HEK293 (cell line): ENCODE results near the gene TBPL1.

ENCODE experiments used
- ATF2 ChIP-seq: fragments of 450-650 bp; formaldehyde crosslinking; IDR thresholded peaks from 2 replicates; pipeline ENCODE4 v1.5.1; 2016; ENCODE audit warnings: missing biosample characterization, missing genetic modification characterization, low read depth
- BCL6B ChIP-seq: fragments of 450-650 bp; formaldehyde crosslinking; IDR thresholded peaks from 2 replicates; pipeline ENCODE4 v1.5.1; 2017; ENCODE audit warnings: missing biosample characterization, missing genetic modification characterization
- GFI1B ChIP-seq: fragments of 450-650 bp; formaldehyde crosslinking; IDR thresholded peaks from 2 replicates; pipeline ENCODE4 v1.5.1; 2016; ENCODE audit warnings: missing biosample characterization, missing genetic modification characterization
- KLF7 ChIP-seq: fragments of 450-650 bp; formaldehyde crosslinking; IDR thresholded peaks from 2 replicates; pipeline ENCODE4 v1.5.1; 2016; ENCODE audit warnings: missing biosample characterization, missing genetic modification characterization, borderline replicate concordance
- OVOL3 ChIP-seq: fragments of 450-650 bp; formaldehyde crosslinking; IDR thresholded peaks from 2 replicates; pipeline ENCODE4 v1.5.1; 2016; ENCODE audit warnings: missing biosample characterization, missing genetic modification characterization
- SALL2 ChIP-seq: fragments of 450-650 bp; formaldehyde crosslinking; IDR thresholded peaks from 2 replicates; pipeline ENCODE4 v1.5.0; 2017; ENCODE audit warnings: missing biosample characterization, mild to moderate bottlenecking, missing genetic modification characterization, borderline replicate concordance
- TCF7L2 ChIP-seq: IDR thresholded peaks from 2 replicates; pipeline ENCODE4 v1.6.1; 2011; ENCODE audit warnings: low read depth, mild to moderate bottlenecking, inconsistent platforms, low read length, moderate library complexity, borderline replicate concordance
- ZBTB44 ChIP-seq: fragments of 450-650 bp; IDR thresholded peaks from 2 replicates; pipeline ENCODE4 v1.5.1; 2018; ENCODE audit warnings: missing biosample characterization, mild to moderate bottlenecking, missing genetic modification characterization
- ZEB2 ChIP-seq: fragments of 450-650 bp; formaldehyde crosslinking; IDR thresholded peaks from 2 replicates; pipeline ENCODE4 v1.5.1; 2016; ENCODE audit warnings: missing biosample characterization, missing genetic modification characterization
- ZFP69B ChIP-seq: fragments of 450-650 bp; formaldehyde crosslinking; IDR thresholded peaks from 2 replicates; pipeline ENCODE4 v1.5.1; 2016; ENCODE audit warnings: missing biosample characterization, missing genetic modification characterization
- ZNF112 ChIP-seq: fragments of 450-650 bp; formaldehyde crosslinking; IDR thresholded peaks from 2 replicates; pipeline ENCODE4 v1.5.0; 2017; ENCODE audit warnings: missing biosample characterization, missing genetic modification characterization
- ZNF169 ChIP-seq: fragments of 450-650 bp; formaldehyde crosslinking; IDR thresholded peaks from 2 replicates; pipeline ENCODE4 v1.5.1; 2016; ENCODE audit warnings: missing biosample characterization, missing genetic modification characterization
- ZNF280D ChIP-seq: fragments of 450-650 bp; formaldehyde crosslinking; IDR thresholded peaks from 2 replicates; pipeline ENCODE4 v1.5.1; 2016; ENCODE audit warnings: missing biosample characterization, missing genetic modification characterization
- ZNF292 ChIP-seq: fragments of 450-650 bp; formaldehyde crosslinking; IDR thresholded peaks from 2 replicates; pipeline ENCODE4 v1.5.1; 2016; ENCODE audit warnings: low read depth, missing biosample characterization, missing genetic modification characterization, borderline replicate concordance
- ZNF302 ChIP-seq: fragments of 450-650 bp; formaldehyde crosslinking; IDR thresholded peaks from 2 replicates; pipeline ENCODE4 v1.5.1; 2016; ENCODE audit warnings: missing biosample characterization, missing genetic modification characterization, low read depth
- ZNF341 ChIP-seq: fragments of 450-650 bp; formaldehyde crosslinking; IDR thresholded peaks from 2 replicates; pipeline ENCODE4; 2016; ENCODE audit warnings: low read depth, missing biosample characterization, missing genetic modification characterization
- ZNF404 ChIP-seq: fragments of 450-650 bp; formaldehyde crosslinking; IDR thresholded peaks from 2 replicates; pipeline ENCODE4 v1.5.1; 2017; ENCODE audit warnings: missing biosample characterization, missing genetic modification characterization
- ZNF488 ChIP-seq: fragments of 450-650 bp; formaldehyde crosslinking; IDR thresholded peaks from 2 replicates; pipeline ENCODE4 v1.5.1; 2016; ENCODE audit warnings: missing biosample characterization, missing genetic modification characterization
- ZNF521 ChIP-seq: fragments of 450-650 bp; formaldehyde crosslinking; IDR thresholded peaks from 2 replicates; pipeline ENCODE4 v1.5.1; 2017; ENCODE audit warnings: missing biosample characterization, mild to moderate bottlenecking, missing genetic modification characterization
- ZNF555 ChIP-seq: fragments of 450-650 bp; formaldehyde crosslinking; conservative IDR thresholded peaks from 2 replicates; pipeline ENCODE4 v1.5.1; 2017; ENCODE audit warnings: missing biosample characterization, mild to moderate bottlenecking, missing genetic modification characterization, inconsistent platforms
- ZNF560 ChIP-seq: fragments of 450-650 bp; formaldehyde crosslinking; IDR thresholded peaks from 2 replicates; pipeline ENCODE4 v1.5.1; 2017; ENCODE audit warnings: missing biosample characterization, missing genetic modification characterization, borderline replicate concordance
- ZNF639 ChIP-seq: fragments of 450-650 bp; formaldehyde crosslinking; IDR thresholded peaks from 2 replicates; pipeline ENCODE4 v1.5.1; 2016; ENCODE audit warnings: missing biosample characterization, missing genetic modification characterization
- ZNF707 ChIP-seq: fragments of 450-650 bp; formaldehyde crosslinking; IDR thresholded peaks from 2 replicates; pipeline ENCODE4 v1.5.1; 2016; ENCODE audit warnings: missing biosample characterization, missing genetic modification characterization
- ZSCAN30 ChIP-seq: fragments of 450-650 bp; IDR thresholded peaks from 2 replicates; pipeline ENCODE4 v1.5.1; 2018; ENCODE audit warnings: missing biosample characterization, mild to moderate bottlenecking, missing genetic modification characterization, moderate library complexity

Gene TBPL1

GRCh38 chr6:133983099-133983939 lies 30.3 kb downstream of the TBPL1 start (continued):
- TF ChIP-seq ATF2 (tag by site-specific recombination) = no peak
- TF ChIP-seq ZFP69B (tag by site-specific recombination) = peak; percentile 33; the same call in 1 of the 2 replicates
- peak; percentile 80 for TF ChIP-seq OVOL3 (tag by site-specific recombination)
- no peak for TF ChIP-seq ZNF560
- no peak for TF ChIP-seq ZNF707 (tag by site-specific recombination)
- 0 out of 2 replicates have a peak, but pooled peaks have one; percentile 22 for TF ChIP-seq ZNF341 (tag by site-specific recombination)
- peak; percentile 44; the same call in 1 of the 2 replicates for TF ChIP-seq ZBTB44 (tag by site-specific recombination)
- TF ChIP-seq ZNF488 = no peak
- TF ChIP-seq KLF7 (tag by site-specific recombination) = no peak; the same call in 1 of the 2 replicates
- peak; percentile 84; the same call in 1 of the 2 replicates for TF ChIP-seq ZNF639 (tag by site-specific recombination)
- no peak for TF ChIP-seq ZNF280D (tag by site-specific recombination)
- TF ChIP-seq ZNF555 = no peak
- TF ChIP-seq ZSCAN30 (tag by site-specific recombination) = no peak
- TF ChIP-seq ZNF521 (tag by site-specific recombination) = no peak
- TF ChIP-seq TCF7L2 = no peak
- TF ChIP-seq ZNF404 (tag by site-specific recombination) = no peak
- peak; percentile 92 for TF ChIP-seq GFI1B (tag by site-specific recombination)
- no peak for TF ChIP-seq SALL2 (tag by site-specific recombination)
- no peak for TF ChIP-seq ZNF112 (tag by site-specific recombination)
- peak; percentile 95 for TF ChIP-seq ZEB2 (tag by site-specific recombination)
- no peak for TF ChIP-seq ZNF169 (tag by site-specific recombination)
- TF ChIP-seq ZNF302 (tag by site-specific recombination) = no peak
- TF ChIP-seq BCL6B (tag by site-specific recombination) = no peak
- no peak for TF ChIP-seq ZNF292 (tag by site-specific recombination)
